ENCODE measurements around the gene NADK.
"Not testable (repeated sequence)": the region's sequence is repeated elsewhere in the genome, so short reads cannot be mapped to it uniquely, and the experiment has no call there.

NADK gene

GRCh38 chr1:1728308-1729005, 49.8 kb downstream of the NADK start:
- H3K27ac Mint-ChIP-seq; H3K9me3 Mint-ChIP-seq; H3K4me3 Mint-ChIP-seq; H3K4me1 Mint-ChIP-seq (ENCODE audit: low read depth); H3K36me3 Mint-ChIP-seq (ENCODE audit: low read depth); H3K27me3 Mint-ChIP-seq: not testable (repeated sequence)

- H3K4me3 Mint-ChIP-seq; H3K4me1 Mint-ChIP-seq (ENCODE audit: low read depth); H3K9me3 Mint-ChIP-seq; H3K27ac Mint-ChIP-seq; H3K27me3 Mint-ChIP-seq; H3K36me3 Mint-ChIP-seq (ENCODE audit: low read depth): not testable (repeated sequence)
Measured at GRCh38 chr1:1727131-1727651, 51.1 kb downstream of the NADK start.

GRCh38 chr1:1726088-1726487, 52.2 kb downstream of the NADK start:
- H3K4me1 Mint-ChIP-seq (ENCODE audit: low read depth); H3K27me3 Mint-ChIP-seq; H3K27ac Mint-ChIP-seq; H3K9me3 Mint-ChIP-seq; H3K36me3 Mint-ChIP-seq (ENCODE audit: low read depth): not testable (repeated sequence)
- peak overlapping the region; percentile 13 for H3K4me3 Mint-ChIP-seq

GRCh38 chr1:1724035-1724864, 54.0 kb downstream of the NADK start, which contains the start of gene CDK11A:
Gene CDK11A (minus strand): TSS chr1:1724357. CDS start chr1:1722818, 1,539 bp downstream.
- not testable (repeated sequence) for H3K27me3 Mint-ChIP-seq; H3K4me1 Mint-ChIP-seq (ENCODE audit: low read depth)
- H3K36me3 Mint-ChIP-seq (ENCODE audit: low read depth), result peaks cover 27% of the 10 kb centered on the region

GRCh38 chr1:1721201-1721600, 57.1 kb downstream of the NADK start:
- H3K27ac Mint-ChIP-seq, result peak overlapping the region; percentile 24
- H3K27me3 Mint-ChIP-seq, result no peaks in the 10 kb centered on the region
- H3K4me3 Mint-ChIP-seq, result peak overlapping the region; percentile 4
- peaks cover 6% of the 10 kb centered on the region for H3K4me1 Mint-ChIP-seq (ENCODE audit: low read depth)
- no peaks in the 10 kb centered on the region for H3K9me3 Mint-ChIP-seq
- H3K36me3 Mint-ChIP-seq (ENCODE audit: low read depth), result peaks cover 51% of the 10 kb centered on the region

More at GRCh38 chr1:1724035-1724864, 54.0 kb downstream of the NADK start, which contains the start of gene CDK11A:
- Mint-ChIP-seq H3K4me3 (peak within 1 kb of the TSS; percentile 85), H3K27ac (peak within 1 kb of the TSS; percentile 86)
- not testable (repeated sequence) for H3K9me3 Mint-ChIP-seq

GRCh38 chr1:1715109-1715883, 63.0 kb downstream of the NADK start:
- H3K4me3 Mint-ChIP-seq; H3K4me1 Mint-ChIP-seq (ENCODE audit: low read depth); H3K27ac Mint-ChIP-seq; H3K9me3 Mint-ChIP-seq; H3K27me3 Mint-ChIP-seq: not testable (repeated sequence)
- peaks cover 59% of the 10 kb centered on the region for H3K36me3 Mint-ChIP-seq (ENCODE audit: low read depth)

GRCh38 chr1:1707897-1708296, 70.4 kb downstream of the NADK start:
- H3K27ac Mint-ChIP-seq; H3K9me3 Mint-ChIP-seq; H3K4me1 Mint-ChIP-seq (ENCODE audit: low read depth); H3K4me3 Mint-ChIP-seq; H3K27me3 Mint-ChIP-seq: not testable (repeated sequence)
- peaks cover 10% of the 10 kb centered on the region for H3K36me3 Mint-ChIP-seq (ENCODE audit: low read depth)

GRCh38 chr1:1707241-1707640, 71.0 kb downstream of the NADK start:
- H3K27me3 Mint-ChIP-seq; H3K4me1 Mint-ChIP-seq (ENCODE audit: low read depth); H3K27ac Mint-ChIP-seq; H3K4me3 Mint-ChIP-seq; H3K9me3 Mint-ChIP-seq; H3K36me3 Mint-ChIP-seq (ENCODE audit: low read depth): not testable (repeated sequence)

GRCh38 chr1:1705623-1706022, 72.6 kb downstream of the NADK start:
- H3K4me1 Mint-ChIP-seq (ENCODE audit: low read depth), result not testable (repeated sequence)

GRCh38 chr1:1704284-1704957, 73.8 kb downstream of the NADK start:
- not testable (repeated sequence) for H3K4me1 Mint-ChIP-seq (ENCODE audit: low read depth); H3K9me3 Mint-ChIP-seq; H3K36me3 Mint-ChIP-seq (ENCODE audit: low read depth); H3K27me3 Mint-ChIP-seq; H3K4me3 Mint-ChIP-seq; H3K27ac Mint-ChIP-seq

More at GRCh38 chr1:1705623-1706022, 72.6 kb downstream of the NADK start:
- H3K9me3 Mint-ChIP-seq; H3K27me3 Mint-ChIP-seq; H3K36me3 Mint-ChIP-seq (ENCODE audit: low read depth); H3K4me3 Mint-ChIP-seq; H3K27ac Mint-ChIP-seq: not testable (repeated sequence)

- Mint-ChIP-seq H3K4me3 (no peak overlapping the region), H3K27me3 (no peaks in the 10 kb centered on the region), H3K4me1 (ENCODE audit: low read depth) (no peaks in the 10 kb centered on the region), H3K36me3 (ENCODE audit: low read depth) (peaks cover 8% of the 10 kb centered on the region), H3K27ac (no peak overlapping the region), H3K9me3 (no peaks in the 10 kb centered on the region)
Measured at GRCh38 chr1:1703796-1704195, 74.5 kb downstream of the NADK start.

GRCh38 chr1:1702506-1702905, 75.8 kb downstream of the NADK start:
- H3K9me3 Mint-ChIP-seq; H3K27me3 Mint-ChIP-seq; H3K4me1 Mint-ChIP-seq (ENCODE audit: low read depth); H3K36me3 Mint-ChIP-seq (ENCODE audit: low read depth); H3K27ac Mint-ChIP-seq; H3K4me3 Mint-ChIP-seq: not testable (repeated sequence)
